H7 (cell line): Measurements from ENCODE around the gene LHFPL2. TPM values are rescaled to one million over a fixed set of nuclear protein-coding genes. Genes with fewer than 3 reads are reported as not detected.

Experiments
- DNase-seq: peaks from one replicate; pipeline ENCODE4 v3.0.0; 2012
- H3K27me3 ChIP-seq: 2 replicates; pipeline ENCODE4 v1.6.0; 2011; ENCODE audit warnings: mild to moderate bottlenecking, low read length; ENCODE audit not compliant: control insufficient read depth, insufficient read depth
- H3K36me3 ChIP-seq: replicated peaks from 2 replicates; pipeline ENCODE4 v1.5.1; 2011; ENCODE audit warnings: low read length; ENCODE audit not compliant: control insufficient read depth, insufficient read depth
- H3K4me3 ChIP-seq: 2 replicates; pipeline ENCODE4 v1.5.1; 2011; ENCODE audit warnings: low read depth, mild to moderate bottlenecking, control low read depth, low read length, moderate library complexity; ENCODE audit not compliant: insufficient read depth
- total RNA-seq: library from RNA; depleted of rRNA; stranded (reverse); fragments of >200 nt; shearing (Covaris generic); gene quantifications from 2 replicates; pipeline ENCODE4 v1.2.3, GENCODE V29; 2014

LHFPL2 gene
- total RNA-seq, 1 experiment from 2014 or later, result 28.7 TPM

DNA sequence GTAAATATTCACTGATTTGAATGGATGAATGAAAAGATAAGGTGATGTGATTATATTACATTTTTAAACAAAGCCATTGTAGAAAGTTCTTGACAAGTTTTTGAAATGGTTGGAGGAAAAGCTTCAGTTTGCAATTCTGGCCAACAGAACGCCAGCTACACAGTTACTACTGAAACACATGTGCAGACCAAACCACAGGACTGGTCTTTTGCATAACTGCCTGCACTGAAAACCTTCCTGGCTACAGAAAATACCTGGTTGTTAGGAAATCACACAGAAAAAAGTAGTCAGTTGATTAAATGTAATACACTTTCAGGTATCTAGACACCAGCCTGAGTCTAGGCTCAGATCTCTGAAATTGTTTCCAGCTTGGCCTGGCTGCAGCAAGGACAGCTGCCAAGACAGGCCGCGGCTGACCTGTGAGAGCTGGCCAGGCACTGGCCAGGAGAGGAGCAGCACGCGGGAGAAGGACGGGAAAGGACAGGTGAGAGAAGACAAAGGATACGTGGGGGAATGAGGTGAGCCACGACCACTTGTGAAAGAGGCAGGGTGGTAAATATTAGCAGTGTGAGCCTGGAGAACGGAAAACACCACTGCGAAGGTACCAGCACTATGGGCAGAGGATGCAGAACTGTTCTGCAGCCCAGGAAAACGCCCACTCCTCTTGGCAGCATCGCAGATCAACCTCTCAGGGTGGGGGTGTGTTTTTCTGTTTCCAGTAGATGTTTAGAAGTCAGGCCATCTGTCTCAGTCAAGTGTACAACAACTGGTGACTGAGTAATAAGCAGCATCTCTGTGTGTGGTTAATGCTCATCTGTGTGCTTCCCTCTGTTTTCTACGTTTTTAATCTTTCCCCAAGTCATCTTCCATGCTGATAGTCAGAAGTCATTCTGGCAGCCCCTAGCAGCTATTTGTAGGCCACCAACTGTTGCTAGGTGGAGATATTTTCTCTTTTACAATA, 150.7 kb downstream of the LHFPL2 start:
- Histone ChIP-seq H3K36me3 (no peaks in the 10 kb centered on the region; the same call in 1 of the 2 replicates), H3K4me3 (no peak overlapping the region), H3K27me3 (no peaks in the 10 kb centered on the region)
- no peak for DNase-seq

DNA sequence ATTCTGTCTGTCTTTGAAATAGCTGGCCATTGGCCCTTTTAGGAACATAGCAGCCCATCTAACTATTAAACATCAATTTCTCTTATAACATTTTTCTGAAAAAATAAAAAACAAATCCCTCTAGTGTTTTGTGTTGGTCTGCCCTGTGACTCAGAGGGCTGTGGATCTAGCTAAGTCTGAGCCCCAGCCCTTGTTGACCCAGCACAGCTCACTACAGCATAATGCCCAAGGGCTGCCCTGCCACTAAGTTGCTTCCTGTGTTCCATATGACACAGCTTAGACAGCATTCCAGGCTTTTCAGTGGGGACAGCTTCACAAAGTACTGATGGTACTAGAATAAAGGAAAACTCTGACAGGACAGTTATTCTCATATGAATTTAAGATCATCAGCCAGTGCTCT, 152.2 kb downstream of the LHFPL2 start:
- DNase-seq, result no peak
- H3K4me3 ChIP-seq, result no peak overlapping the region
- H3K27me3 ChIP-seq, result no peaks in the 10 kb centered on the region
- H3K36me3 ChIP-seq, result no peaks in the 10 kb centered on the region; the same call in 1 of the 2 replicates

DNA sequence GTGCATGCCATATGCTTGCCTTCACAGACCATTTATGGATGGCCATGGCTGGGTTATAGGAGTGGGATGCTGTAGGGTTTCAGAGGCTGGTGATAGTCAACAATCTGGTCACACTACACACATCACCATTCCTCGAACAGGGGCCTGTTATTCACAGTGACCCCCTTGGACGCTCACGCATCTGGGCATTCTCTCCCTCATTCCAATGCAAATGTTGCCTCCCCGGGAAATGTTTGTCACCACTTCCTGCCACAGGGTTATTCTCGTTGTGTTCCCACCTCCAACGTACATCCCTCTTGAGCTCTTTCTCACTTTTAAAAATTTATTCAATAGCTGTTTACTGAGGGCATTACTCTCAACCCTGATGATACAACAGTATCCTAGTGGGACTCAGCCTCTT, 152.8 kb downstream of the LHFPL2 start:
- peak; percentile 64 for DNase-seq
- Histone ChIP-seq H3K27me3 (no peaks in the 10 kb centered on the region), H3K4me3 (no peak overlapping the region), H3K36me3 (no peaks in the 10 kb centered on the region; the same call in 1 of the 2 replicates)

DNA sequence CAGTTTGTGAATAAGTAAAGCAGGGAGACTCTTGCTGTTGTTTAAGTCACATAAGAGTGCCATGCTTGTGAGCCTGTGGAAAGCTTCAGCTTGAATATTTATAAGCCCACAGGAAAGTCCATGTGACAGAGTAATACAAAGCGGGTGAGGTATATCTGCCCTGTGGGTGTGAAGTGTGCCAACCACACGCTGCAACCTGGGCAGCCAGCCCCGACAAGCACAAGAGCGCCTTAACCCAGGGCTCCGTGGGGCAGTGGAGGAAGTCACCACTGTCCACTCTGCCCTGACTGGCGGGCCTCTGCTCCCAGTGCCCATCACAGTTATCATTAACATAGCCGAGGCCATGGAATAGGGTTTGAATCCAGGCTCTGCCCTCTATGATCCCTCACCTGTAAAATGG, 155.9 kb downstream of the LHFPL2 start:
- peaks cover 8% of the 10 kb centered on the region for H3K36me3 ChIP-seq
- DNase-seq, result no peak
- no peak overlapping the region for H3K4me3 ChIP-seq
- no peaks in the 10 kb centered on the region for H3K27me3 ChIP-seq

DNA sequence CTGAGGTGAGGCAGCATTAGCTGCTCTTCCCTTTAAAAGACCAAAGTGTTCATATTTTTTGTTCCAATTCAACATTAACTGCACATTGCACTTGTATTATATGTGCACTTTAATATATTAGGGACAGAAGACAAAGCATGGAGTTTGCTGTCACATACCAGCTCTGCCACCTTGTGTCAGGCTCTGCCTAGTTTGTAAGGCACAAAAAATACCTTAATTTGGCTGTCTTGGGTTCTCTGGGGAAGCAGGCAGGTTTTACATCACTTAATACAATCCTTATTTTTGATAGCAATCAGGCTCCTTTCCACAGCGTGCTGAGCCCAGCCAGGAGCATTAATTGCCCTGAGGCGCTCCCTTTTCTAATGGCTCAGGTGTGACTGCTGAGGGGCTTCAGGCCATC, 156.3 kb downstream of the LHFPL2 start:
- Histone ChIP-seq H3K4me3 (no peak overlapping the region), H3K27me3 (no peaks in the 10 kb centered on the region), H3K36me3 (peaks cover 9% of the 10 kb centered on the region)
- no peak for DNase-seq

DNA sequence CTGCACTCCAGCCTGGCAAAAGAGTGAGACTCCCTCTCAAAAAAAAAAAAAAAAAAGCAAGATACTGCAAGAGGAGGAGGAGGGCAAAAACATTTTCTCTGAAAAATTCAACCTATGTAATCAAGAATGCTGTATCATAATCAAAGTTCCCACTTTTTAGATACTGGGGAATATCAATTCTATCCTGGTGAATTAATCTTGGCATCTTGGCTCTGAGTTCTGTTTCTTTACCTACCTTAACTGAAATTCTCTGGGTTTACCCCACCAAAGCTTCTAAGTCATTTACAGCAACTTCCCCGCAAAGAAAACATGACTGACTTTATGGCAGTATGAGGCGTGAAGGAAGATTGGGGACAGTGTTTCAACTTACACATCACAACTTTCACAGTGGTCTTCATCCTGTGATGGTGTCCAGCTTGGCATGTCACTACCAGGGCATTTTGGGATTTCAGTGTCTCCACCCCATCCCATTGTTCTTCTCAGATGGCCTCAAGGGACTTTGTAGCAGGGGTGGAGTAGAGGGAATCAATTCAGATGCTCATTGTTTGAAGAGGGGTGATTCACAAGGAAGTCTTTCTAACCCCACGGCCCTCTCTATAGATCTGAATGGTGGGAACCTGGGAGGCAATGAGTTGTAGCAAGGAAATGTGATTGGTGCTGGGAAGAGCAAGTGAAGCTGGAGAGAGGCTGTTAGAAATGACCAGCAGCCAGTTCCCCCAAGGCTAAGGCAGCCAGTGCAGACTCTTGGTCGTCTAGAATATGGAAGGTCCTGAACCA, 157.7 kb downstream of the LHFPL2 start:
- Histone ChIP-seq H3K36me3 (peaks cover 9% of the 10 kb centered on the region), H3K27me3 (no peaks in the 10 kb centered on the region), H3K4me3 (no peak overlapping the region)
- DNase-seq, result no peak

DNA sequence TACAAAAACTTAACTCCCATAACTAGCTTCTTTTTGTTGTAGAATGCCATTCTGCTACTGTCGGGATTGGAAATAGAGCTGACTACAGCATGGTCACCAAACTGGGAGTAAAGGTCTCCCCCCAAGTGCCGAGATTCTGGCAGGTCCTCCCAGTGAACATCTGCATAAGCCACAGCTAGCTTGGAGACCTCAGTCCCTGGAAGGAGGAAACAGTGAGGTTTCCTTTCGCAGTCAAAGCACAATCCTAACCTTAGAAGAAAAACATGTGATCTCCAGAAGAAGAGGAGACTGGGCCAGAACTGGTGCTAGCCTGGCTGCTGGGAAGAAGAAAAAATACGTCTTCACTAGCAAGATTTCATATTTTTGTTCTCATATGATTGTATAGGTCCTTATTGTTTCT, 160.7 kb downstream of the LHFPL2 start:
- DNase-seq, result no peak
- Histone ChIP-seq H3K36me3 (peaks cover 9% of the 10 kb centered on the region), H3K4me3 (no peak overlapping the region), H3K27me3 (no peaks in the 10 kb centered on the region)

DNA sequence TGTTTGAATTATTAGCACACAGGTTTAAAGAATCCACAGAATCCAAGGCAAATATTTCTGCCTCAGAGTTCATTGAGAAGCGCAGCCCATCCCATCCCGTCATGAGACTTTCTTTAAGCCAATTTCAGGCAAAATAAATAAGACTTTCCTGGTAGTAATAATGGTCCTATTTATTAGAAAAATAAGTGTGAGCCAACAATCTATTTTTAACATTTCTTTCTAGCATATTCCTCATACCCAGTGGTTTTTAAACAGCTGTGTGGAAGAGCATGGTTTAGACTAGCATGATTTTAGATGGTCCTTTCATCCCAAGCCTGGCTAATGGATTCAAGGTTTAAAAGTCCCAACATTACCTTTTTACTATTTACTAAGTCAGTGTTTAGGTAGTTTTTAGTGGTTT, 162.4 kb downstream of the LHFPL2 start:
- Histone ChIP-seq H3K36me3 (peaks cover 9% of the 10 kb centered on the region), H3K4me3 (no peak overlapping the region)

DNA sequence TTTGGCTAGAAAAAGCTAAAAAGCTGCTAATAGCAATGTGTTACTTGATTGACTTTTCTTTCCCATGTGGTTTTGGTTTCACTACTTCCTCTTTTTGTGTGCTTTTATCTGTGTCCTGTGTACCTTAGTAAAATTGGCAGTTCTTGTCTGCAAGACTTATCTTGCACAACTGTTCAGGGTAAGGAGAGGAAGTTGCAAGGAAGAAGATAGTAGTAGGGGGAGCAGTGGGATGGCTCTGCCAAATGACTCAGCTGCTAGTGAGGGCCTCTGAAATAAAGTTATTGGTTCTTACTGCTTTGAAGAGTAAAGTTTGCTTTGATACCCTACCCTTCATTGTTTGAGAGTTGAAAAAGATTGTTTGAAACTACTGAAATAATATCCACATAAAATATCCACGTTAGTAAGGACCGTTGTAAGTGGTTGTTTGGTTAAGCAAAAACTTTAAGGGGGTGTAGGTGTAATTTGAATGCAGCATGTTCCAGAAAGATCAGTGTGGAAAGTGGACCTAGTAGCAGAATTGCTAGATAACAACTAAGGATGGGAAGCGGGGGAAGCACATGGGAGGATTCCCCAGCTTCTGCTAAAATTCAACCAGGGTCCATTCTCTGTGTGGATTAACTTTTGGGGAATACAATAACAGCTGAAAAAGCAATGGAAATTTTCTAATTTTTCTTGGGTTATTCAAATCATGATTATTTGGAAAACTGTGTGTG, 164.6 kb downstream of the LHFPL2 start:
- no peak for DNase-seq
- Histone ChIP-seq H3K27me3 (no peaks in the 10 kb centered on the region), H3K36me3 (peaks cover 9% of the 10 kb centered on the region), H3K4me3 (no peak overlapping the region)

More for the DNA sequence above, 162.4 kb downstream of the LHFPL2 start:
- no peaks in the 10 kb centered on the region for H3K27me3 ChIP-seq
- no peak for DNase-seq

DNA sequence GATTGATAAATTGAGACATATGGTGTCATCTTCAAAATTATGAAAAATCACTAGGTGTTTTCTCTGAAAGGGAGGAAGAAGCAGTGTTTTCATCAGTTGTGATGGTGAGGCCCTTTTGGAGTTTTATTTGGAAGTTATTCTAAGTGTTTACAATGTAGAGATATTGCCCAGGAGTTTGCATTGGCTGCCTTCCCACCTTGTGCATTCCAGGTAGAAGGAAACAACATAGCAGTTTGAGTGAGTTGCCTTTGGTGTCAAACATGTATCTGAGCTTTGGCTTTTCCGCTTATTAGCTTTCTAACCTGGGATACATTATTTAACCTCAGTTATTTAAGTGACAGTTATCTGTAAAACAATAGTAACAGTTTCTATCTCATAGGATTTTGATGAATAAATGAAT, 165.6 kb downstream of the LHFPL2 start:
- no peak overlapping the region for H3K4me3 ChIP-seq
- peaks cover 4% of the 10 kb centered on the region for H3K36me3 ChIP-seq
- no peak for DNase-seq
- H3K27me3 ChIP-seq, result no peaks in the 10 kb centered on the region

DNA sequence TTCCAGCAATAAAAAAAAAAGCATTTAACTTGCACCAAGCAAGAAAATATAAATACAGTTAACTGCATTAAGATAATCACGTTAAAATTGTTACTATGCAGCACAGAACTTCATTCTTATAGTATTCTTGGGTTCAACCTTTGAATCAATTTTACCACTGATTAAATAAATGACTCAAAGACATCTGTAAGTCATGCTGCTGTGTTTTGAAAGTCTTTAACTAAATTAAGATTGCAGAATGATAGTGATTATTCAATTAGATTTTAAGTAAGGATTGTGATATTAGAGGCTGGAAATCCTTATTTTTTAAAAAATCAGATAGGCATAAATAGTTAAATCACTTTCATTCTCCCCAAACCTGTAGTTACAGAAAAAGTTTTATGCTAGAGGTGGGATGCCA, 171.8 kb downstream of the LHFPL2 start:
- no peak for DNase-seq
- Histone ChIP-seq H3K36me3 (no peaks in the 10 kb centered on the region), H3K27me3 (no peaks in the 10 kb centered on the region), H3K4me3 (no peak overlapping the region)

DNA sequence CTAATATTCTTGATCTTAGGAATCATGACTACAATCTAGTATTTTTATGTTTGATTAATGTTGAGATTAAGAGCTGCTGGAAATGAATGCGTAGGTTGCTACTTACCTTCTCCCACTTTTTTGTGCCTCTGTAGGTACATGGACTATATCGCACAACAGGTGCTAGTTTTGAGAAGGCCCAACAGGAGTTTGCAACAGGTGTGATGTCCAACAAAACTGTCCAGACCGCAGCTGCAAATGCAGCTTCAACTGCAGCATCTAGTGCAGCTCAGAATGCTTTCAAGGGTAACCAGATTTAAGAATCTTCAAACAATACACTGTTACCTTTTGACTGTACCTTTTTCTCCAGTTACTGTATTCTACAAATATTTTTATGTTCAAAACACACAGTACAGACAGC, 173.2 kb downstream of the LHFPL2 start:
- Histone ChIP-seq H3K36me3 (no peaks in the 10 kb centered on the region), H3K4me3 (no peak overlapping the region), H3K27me3 (no peaks in the 10 kb centered on the region)
- no peak for DNase-seq

DNA sequence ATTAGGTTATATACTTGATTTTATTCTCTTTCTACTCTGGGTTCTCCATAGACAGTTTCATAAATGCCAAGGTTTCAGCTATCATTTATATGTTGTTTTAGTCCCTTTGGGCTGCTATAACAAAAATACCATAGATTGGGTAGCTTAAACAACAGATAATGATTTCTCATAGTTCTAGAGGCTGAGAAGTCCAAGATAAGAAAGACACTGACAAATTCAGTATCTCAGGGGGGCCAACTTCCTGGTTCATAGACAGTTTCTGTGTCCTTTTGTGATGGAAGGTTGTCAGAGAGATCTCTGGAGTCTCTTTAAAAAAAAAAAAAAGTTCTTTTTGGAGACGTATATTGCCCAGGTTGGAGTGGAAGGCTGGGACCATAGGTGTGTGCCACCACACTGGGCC, 174.8 kb downstream of the LHFPL2 start:
- Histone ChIP-seq H3K36me3 (no peaks in the 10 kb centered on the region), H3K27me3 (no peaks in the 10 kb centered on the region), H3K4me3 (no peak overlapping the region)
- no peak for DNase-seq

DNA sequence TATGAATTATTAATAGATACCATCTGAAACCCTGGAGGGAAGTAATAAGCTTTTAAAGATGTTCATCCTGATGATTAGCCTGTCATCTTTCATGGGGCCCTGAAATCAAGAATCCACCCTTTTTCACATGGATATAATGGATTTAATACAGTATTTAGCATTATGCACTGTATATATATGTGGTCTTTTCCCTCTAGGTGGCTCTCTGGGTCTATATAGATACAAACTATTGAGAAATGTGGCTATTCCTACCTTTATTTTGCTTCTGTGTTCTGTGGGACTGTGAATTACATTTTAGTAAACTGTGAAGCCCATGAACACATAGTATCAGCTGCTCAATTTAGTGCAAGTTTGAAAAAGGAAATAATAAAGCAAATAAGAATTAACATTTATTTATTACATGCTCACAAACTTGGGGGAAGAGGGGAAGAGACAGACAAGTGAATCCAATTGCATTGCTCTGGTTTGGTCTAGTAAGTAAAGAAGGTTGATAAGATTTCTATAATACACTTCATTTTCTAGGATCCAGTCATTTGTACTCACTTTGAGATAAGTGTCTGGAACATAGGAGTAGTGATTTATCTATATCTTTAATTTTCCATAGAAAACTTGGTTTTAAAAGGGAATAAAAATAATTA, 176.0 kb downstream of the LHFPL2 start:
- Histone ChIP-seq H3K27me3 (no peaks in the 10 kb centered on the region), H3K4me3 (no peak overlapping the region), H3K36me3 (no peaks in the 10 kb centered on the region)
- no peak for DNase-seq
